Activated B cell treated with CpG ODN at 0.5 μM for 24 hours (primary cell): ENCODE results near the gene SND1. TPM values are rescaled to one million over a fixed set of nuclear protein-coding genes. Genes with fewer than 3 reads are reported as not detected.
A peak's percentile ranks its signal among the peaks of the same experiment; 100 is the strongest.

Experiments used
- ATAC-seq: fragments of 200-7000 bp; cut with Tn5 transposase; one replicate; pipeline ENCODE4 v1.10.0; 2021; ENCODE audit warnings: low read depth, mild to moderate bottlenecking, moderate library complexity
- CTCF ChIA-PET: fragments of 350-600 bp; sonication (Branson Sonifier 250); formaldehyde crosslinking; loops from one replicate; lab custom pipeline; 2021; ENCODE audit warnings: antibody characterized with exemption; lab: Charles Lee
- POLR2A ChIA-PET: fragments of 350-600 bp; sonication (Branson Sonifier 250); formaldehyde crosslinking; loops from one replicate; lab custom pipeline; 2021; ENCODE audit warnings: antibody characterized with exemption; lab: Charles Lee
- DNase-seq: peaks from one replicate; pipeline ENCODE4 v3.0.0; 2022
- H3K27ac Mint-ChIP-seq: one replicate; pipeline ENCODE4 v1.8.0; 2020; ENCODE audit warnings: mixed read lengths
- H3K27me3 Mint-ChIP-seq: one replicate; pipeline ENCODE4 v1.8.0; 2021; ENCODE audit warnings: mixed read lengths
- H3K36me3 Mint-ChIP-seq: one replicate; pipeline ENCODE4 v1.8.0; 2021; ENCODE audit warnings: low read depth, mixed read lengths
- H3K4me1 Mint-ChIP-seq: one replicate; pipeline ENCODE4 v1.8.0; 2021; ENCODE audit warnings: mixed read lengths
- H3K4me3 Mint-ChIP-seq: one replicate; pipeline ENCODE4 v1.8.0; 2020; ENCODE audit warnings: mild to moderate bottlenecking, mixed read lengths
- H3K9me3 Mint-ChIP-seq: one replicate; pipeline ENCODE4 v1.8.0; 2020; ENCODE audit warnings: mixed read lengths
- CTCF ChIP-seq: fragments of 200-600 bp; IDR thresholded peaks from one replicate; pipeline ENCODE4 v1.8.0; 2022; ENCODE audit warnings: antibody characterized with exemption, mild to moderate bottlenecking
- intact Hi-C: fragments of 100-400 bp; cut with micrococcal nuclease; formaldehyde crosslinking; loops from one replicate; pipeline ENCODE4 v1.15.1; 2024
- total RNA-seq: library from RNA; stranded (reverse); gene quantifications from 2 replicates; pipeline ENCODE4 v1.2.3, GENCODE V29; 2022

The SND1 gene
- total RNA-seq, 1 donor from 2014 or later: 215 TPM

GRCh38 chr7:128131115-128131514 is 479.1 kb downstream of the SND1 start:
- peaks cover 18% of the 10 kb centered on the region for H3K4me1 Mint-ChIP-seq
- H3K4me3 Mint-ChIP-seq: no peak overlapping the region
- ATAC-seq: no peak
- intact Hi-C loops: no loop called here
- H3K36me3 Mint-ChIP-seq: no peaks in the 10 kb centered on the region
- H3K27me3 Mint-ChIP-seq: peaks cover 22% of the 10 kb centered on the region
- H3K27ac Mint-ChIP-seq: no peak overlapping the region
- ChIA-PET CTCF (no interaction called here), POLR2A (no interaction called here)
- TF ChIP-seq CTCF: no peak
- DNase-seq: no peak
- H3K9me3 Mint-ChIP-seq: no peaks in the 10 kb centered on the region

- H3K9me3 Mint-ChIP-seq: no peaks in the 10 kb centered on the region
- CTCF ChIA-PET: no interaction called here
- DNase-seq: no peak
- POLR2A ChIA-PET: interaction anchor here (0.7 kb wide), 1 partner anchor 12 kb away, joined by 3 read pairs; no protein-coding TSS in a partner anchor
- H3K27me3 Mint-ChIP-seq: peaks cover 22% of the 10 kb centered on the region
- no peaks in the 10 kb centered on the region for H3K36me3 Mint-ChIP-seq
- no peak for TF ChIP-seq CTCF
- ATAC-seq: no peak
- H3K27ac Mint-ChIP-seq: no peak overlapping the region
- H3K4me1 Mint-ChIP-seq: peaks cover 22% of the 10 kb centered on the region
- intact Hi-C loops: no loop called here
- H3K4me3 Mint-ChIP-seq: no peak overlapping the region
Observed at GRCh38 chr7:128131731-128132130, 479.7 kb downstream of the SND1 start.

DNA sequence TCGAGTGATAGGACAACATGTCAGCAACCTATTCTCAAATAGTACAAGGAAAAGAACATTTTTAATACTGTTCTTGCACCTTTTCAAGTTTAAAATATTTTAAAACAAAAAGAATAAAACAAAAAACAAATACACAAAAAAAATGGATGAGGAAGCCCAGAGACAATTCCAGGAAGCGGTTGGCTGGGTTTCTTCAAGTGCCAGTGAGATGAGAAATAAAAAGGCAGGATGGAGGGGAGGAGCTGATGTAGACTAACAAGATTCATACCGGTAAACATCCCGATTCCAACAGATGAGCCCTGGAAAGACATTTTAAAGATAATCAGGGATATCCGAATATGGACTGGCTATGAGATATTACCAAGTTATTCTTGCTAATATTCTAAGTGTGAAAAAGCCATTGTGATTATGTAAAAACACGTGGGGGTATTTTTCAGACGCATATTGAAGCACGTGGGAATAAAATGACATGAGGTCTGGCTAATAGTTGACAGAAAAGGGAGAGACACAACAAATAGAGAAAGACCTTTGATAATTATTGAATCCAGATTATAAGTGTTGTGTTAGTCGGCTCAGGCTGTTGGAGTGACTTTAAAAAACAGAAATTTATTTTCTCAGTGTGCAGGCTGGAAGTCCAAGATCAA is 480.6 kb downstream of the SND1 start:
- no peak for DNase-seq
- no peak for TF ChIP-seq CTCF
- Mint-ChIP-seq H3K27ac (no peak overlapping the region), H3K4me1 (peaks cover 22% of the 10 kb centered on the region), H3K36me3 (no peaks in the 10 kb centered on the region), H3K9me3 (no peaks in the 10 kb centered on the region), H3K27me3 (peaks cover 22% of the 10 kb centered on the region), H3K4me3 (no peak overlapping the region)
- POLR2A ChIA-PET: no interaction called here
- CTCF ChIA-PET: no interaction called here
- intact Hi-C loops: no loop called here
- ATAC-seq: no peak

- Mint-ChIP-seq H3K27me3 (peaks cover 20% of the 10 kb centered on the region), H3K27ac (no peak overlapping the region)
Observed at GRCh38 chr7:128135159-128135514, 483.1 kb downstream of the SND1 start.

More at GRCh38 chr7:128135159-128135514, 483.1 kb downstream of the SND1 start:
- no peak for TF ChIP-seq CTCF
- no peaks in the 10 kb centered on the region for H3K9me3 Mint-ChIP-seq
- no peaks in the 10 kb centered on the region for H3K36me3 Mint-ChIP-seq
- DNase-seq (no peak), ATAC-seq (no peak)
- ChIA-PET CTCF (interaction anchor here (0.8 to 5.4 kb wide), 22 partner anchors 8 to 428 kb away, joined by 3 to 123 read pairs (median 4); no protein-coding TSS in a partner anchor), POLR2A (interaction anchor here (0.7 to 1.0 kb wide), 2 partner anchors 24 to 31 kb away, joined by 3 to 4 read pairs; no protein-coding TSS in a partner anchor)
- peak overlapping the region; percentile 75 for H3K4me3 Mint-ChIP-seq
- H3K4me1 Mint-ChIP-seq: peaks cover 22% of the 10 kb centered on the region
- intact Hi-C loops: loop anchor here (1.0 to 5.0 kb wide), 7 partner anchors 23 to 631 kb away; partner anchors contain the start of gene LRRC4
